HG03066 (cell line): ENCODE measurements around the gene MTOR.
"Not testable (repeated sequence)": the region's sequence is repeated elsewhere in the genome, so short reads cannot be mapped to it uniquely, and the experiment has no call there.

Experiments
- ATAC-seq: cut with Tn5 transposase; IDR thresholded peaks from one replicate; pipeline ENCODE4 v1.9.1; 2021; ENCODE audit warnings: low read depth; ENCODE audit not compliant: unreplicated experiment

MTOR gene

GRCh38 chr1:11129649-11130390 lies 132.5 kb downstream of the MTOR start:
- no peak for ATAC-seq

- no peak for ATAC-seq
Observed at GRCh38 chr1:11126569-11126968, 135.8 kb downstream of the MTOR start.

DNA sequence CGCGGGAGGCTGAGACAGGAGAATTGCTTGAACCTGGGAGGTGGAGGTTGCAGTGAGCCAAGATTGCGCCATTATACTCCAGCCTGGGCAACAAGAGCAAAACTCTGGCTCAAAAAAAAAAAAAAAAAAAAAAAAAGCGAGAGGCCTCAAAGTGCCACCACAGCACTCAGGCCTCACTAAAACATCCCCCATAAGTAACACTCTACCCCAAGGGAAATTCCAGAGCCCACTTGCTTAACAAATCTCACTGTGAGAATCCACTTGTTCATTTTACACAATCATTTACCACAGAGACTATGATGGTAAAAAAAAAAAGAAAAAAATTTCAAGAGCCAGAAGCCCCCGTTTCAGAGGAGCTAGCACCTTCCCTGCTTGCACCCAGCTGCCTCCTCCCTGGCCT lies 136.4 kb downstream of the MTOR start:
- no peak for ATAC-seq

- ATAC-seq, result no peak
Observed at GRCh38 chr1:11124965-11125364, 137.4 kb downstream of the MTOR start.

GRCh38 chr1:11116318-11116717 lies 146.0 kb downstream of the MTOR start:
- ATAC-seq, result no peak

- no peak for ATAC-seq
Observed at GRCh38 chr1:11114966-11115365, 147.4 kb downstream of the MTOR start.

- ATAC-seq, result no peak
Observed at GRCh38 chr1:11109047-11109760, 153.1 kb downstream of the MTOR start.

DNA sequence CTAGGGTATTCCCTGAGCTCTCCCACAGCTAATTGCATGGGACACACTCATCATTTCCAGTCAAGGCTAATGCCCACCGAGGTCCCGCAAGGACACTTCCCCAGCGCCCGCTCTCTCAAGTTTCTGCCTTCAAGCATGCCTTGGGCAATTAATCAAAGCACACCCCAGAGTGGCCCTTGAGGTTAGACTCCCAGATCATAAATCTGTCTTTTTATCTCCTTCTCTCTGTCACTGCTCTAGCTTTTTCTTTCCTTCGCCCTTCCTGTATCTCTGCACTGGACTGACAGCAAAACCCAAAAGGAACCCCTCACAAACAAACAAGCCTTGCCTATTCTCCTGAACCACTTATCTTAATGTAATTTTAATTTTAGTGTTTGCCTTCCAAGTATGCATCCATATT lies 154.8 kb downstream of the MTOR start:
- no peak for ATAC-seq

GRCh38 chr1:11105586-11105985 lies 156.8 kb downstream of the MTOR start:
- ATAC-seq, result no peak

DNA sequence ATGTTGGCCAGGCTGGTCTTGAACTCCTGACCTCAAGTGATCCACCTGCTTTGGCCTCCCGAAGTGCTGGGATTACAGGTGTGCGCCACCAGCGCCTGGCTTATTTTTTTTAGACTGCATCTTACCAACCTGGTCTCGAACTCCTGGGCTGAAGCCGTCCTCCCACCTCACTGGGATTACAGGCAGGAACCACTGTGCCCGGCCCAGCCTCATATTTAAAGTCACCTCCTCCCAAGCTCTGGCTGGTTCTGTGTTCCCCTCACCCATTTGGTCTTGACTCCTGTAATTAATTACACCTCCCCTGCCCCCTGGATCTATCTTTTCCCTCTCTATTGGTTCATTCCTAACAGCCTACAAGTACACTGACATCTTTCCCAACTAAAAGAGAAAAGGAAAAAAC lies 161.0 kb downstream of the MTOR start:
- ATAC-seq, result no peak

GRCh38 chr1:11100806-11101205 lies 161.5 kb downstream of the MTOR start:
- not testable (repeated sequence) for ATAC-seq

DNA sequence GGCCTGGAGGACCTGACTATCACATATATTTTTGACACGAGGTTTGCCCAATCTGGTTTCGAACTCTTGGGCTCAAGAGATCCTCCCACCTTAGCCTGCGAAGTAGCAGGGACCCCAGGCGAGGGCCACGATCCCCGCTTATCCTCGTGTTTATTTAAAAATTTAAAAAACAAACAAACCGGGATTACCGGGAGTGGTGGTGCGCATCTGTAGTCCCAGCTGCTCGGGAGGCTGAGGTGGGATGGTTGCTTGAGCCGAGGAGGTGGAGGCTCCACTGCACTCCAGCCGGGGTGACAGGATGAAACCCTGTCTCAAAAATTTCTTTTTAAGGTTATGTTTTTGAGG lies 162.2 kb downstream of the MTOR start:
- no peak for ATAC-seq

DNA sequence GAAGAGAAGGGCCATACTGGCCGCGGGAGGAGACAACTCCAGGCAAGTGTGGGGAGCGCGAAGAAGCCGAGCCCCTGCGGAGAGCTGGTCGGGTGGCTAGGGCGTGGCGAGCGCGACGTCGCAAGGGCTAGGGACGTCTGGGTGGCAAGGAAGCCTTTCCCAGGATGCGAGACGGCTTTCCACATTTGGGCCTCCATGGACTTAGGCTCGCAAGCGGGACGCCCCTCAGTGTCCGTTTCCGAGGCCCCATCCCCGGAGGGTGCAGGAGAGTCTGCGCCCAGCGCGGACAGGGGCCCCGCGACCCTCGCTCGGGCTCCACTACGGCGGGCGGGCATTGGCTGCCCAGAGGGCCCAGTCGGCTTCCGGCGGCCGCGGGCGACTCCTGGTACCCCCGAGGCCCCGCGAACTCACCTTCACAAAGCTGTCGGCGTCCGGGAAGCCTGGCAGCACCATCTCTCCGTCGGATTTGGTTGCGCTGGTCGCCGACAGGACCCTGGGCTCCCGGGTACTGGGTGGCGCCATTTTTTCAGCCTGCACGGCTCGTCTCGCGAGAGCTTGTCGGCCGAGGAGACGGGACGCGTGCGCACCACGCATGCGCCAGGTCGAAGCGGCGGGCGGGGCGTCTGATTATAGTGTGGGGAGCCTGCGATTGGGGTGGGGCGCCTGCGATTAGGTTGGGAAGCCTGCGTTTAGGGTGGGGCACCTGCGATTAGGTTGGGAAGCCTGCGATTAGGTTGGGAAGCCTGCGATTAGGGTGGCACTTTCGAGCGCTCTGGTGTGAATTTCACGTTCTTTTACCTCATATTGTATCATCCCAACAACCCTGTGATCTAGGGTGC lies 162.8 kb downstream of the MTOR start, which contains the start of gene EXOSC10:
TSS of gene EXOSC10 (minus strand) at position 560 of the 839 bp plus-strand sequence. CDS start at position 522, 38 bp downstream.
- peak; percentile 75 for ATAC-seq

DNA sequence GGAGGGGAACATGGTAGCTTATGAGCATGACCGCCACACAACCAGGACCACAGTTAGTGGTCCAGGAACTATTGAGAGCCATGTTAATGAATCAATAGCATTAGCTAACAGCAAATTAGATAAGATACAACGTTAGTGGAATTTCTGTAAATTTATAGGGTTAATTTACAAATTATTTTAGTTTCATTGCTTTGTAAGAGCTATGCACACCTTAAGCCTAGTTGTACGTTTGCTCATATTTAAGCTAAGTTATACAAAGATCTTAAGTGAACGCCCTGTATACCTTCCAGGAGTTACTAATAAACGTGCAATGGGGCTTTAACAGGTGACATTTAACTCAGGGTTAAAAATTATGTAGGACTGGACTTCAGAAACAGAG lies 163.4 kb downstream of the MTOR start:
- ATAC-seq, result no peak

DNA sequence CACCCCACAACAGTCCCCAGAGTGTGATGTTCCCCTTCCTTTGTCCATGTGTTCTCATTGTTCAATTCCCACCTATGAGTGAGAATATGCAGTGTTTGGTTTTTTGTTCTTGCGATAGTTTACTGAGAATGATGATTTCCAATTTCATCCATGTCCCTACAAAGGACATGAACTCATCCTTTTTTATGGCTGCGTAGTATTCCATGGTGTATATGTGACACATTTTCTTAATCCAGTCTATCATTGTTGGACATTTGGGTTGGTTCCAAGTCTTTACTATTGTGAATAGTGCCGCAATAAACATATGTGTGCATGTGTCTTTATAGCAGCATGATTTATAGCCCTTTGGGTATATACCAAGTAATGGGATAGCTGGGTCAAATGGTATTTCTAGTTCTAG lies 178.6 kb downstream of the MTOR start:
- not testable (repeated sequence) for ATAC-seq

DNA sequence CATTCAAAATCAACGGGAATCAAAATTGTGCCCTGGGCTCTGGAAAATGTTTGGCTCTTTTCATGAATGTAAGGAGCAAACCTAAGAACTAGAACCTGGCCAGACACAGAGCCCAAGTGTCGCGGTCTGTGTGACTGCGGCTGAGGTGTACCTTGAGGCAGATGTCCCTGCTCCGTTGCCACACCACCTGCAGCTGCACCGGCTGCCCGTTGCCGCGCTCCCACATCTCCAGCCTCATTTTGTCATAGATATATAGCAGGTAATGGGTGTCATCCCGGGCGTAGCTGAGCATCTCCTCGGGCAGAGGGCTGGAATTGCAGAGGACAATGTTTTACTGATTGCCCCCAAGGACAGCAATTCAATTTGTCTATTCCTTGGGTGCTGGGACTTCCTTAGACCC lies 181.4 kb downstream of the MTOR start:
- ATAC-seq, result no peak

DNA sequence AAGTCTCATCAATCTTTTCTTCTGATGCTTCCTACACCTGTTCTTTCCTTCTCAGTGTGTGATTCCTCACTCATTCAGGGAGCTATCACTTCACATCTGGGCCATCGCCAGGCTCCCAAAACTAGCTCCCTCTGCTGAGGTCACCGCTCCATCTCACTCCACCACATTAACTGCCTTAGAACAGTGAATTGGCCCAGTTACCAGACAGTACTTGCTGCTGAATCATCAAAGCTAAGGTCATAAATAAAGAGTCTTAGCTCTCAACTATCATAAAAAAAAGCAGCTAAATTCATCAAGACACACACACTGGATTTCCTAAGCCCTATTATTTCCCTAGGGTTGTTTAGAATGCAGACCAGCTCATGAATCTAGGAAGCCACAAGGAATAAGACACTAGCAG lies 183.7 kb downstream of the MTOR start:
- no peak for ATAC-seq

- not testable (repeated sequence) for ATAC-seq
Observed at GRCh38 chr1:11073398-11073797, 189.0 kb downstream of the MTOR start.

DNA sequence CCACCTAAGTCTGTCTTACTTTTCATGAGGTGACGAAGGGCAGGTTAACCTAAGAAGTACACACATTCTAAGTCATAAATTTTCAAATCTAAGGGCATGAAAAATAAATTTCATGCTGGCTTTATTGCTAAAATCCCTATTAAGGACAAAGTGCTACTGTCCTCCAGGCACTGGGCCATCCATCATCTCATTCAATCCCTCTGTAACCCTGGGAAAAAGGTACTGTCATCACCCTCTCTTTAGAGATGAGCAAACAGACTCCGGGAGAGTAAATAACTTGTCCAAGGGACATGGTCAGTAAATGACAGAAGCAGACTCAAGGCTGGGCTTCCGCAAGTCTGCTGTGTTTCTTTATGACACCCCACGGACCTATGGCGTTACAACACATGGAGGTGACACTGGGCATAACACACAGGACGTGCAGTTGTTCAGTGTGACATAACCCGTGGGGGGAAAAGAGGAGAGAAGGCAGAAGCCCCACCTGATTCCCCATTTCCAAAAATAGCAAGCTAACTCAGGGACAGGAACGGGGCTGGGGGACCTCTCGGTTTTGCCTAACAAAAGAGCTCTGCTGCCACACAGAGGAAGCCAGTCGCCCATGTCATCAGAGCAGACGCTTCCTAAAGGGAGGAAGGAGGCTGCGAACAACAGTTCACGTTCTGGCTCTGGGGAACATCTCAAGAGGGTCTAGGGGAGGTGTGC lies 190.0 kb downstream of the MTOR start:
- no peak for ATAC-seq

DNA sequence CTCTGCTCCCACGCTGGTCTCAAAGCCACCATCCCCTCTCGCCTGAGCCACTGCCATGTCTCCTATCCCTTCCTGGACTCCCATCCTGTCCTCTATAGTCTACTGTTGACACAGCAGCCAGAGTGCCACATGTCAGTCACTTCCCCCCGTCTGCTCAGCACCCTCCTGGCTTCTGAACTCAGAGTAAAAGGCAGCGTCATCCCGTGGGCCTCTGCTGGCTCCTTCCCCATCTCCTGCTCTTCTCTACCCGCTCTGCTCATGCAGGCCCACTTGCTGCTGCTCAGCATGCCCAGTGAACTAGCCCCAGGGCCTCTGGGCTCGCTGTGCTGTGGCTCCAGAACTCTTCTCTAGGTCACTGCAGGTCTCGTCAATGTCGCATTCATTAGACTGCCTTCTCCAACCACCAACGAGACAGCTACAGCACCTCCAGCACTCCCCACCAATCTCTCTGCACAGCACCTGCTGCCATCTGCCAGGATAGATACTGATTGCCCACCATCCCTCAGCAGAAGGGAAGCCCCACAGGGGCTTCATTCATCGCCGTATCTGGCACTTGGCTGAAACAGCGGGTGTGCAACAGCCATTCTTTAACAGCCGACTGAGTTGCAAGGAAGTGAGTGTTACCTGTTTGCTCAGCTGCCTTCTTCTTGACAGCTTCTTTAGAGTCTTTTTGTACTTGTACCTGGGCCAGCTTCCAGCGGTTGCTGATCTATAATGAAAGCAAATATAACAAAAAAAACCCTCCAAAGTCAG lies 190.7 kb downstream of the MTOR start:
- no peak for ATAC-seq
